Endothelial cell of umbilical vein (primary cell): ENCODE data around the gene LRRK1.

Experiments
- CTCF ChIP-seq, 2 donors: IDR thresholded peaks; 1 replicate in 1 of 2; 2 replicates in 1 of 2; pipeline ENCODE4 v1.5.1; 2011; ENCODE audit warnings: low read length in 2 of 2, mild to moderate bottlenecking in 2 of 2, moderate library complexity in 2 of 2, control low read depth in 1 of 2, inconsistent platforms in 1 of 2, low read depth in 1 of 2; ENCODE audit not compliant: insufficient read depth in 1 of 2; ENCODE audit errors: extremely low read depth in 1 of 2
- MAX ChIP-seq: IDR thresholded peaks from 2 replicates; pipeline ENCODE4 v1.6.1; 2011; ENCODE audit not compliant: insufficient read depth, insufficient read length
- POLR2A ChIP-seq: IDR thresholded peaks from 2 replicates; pipeline ENCODE4 v1.6.1; 2012; ENCODE audit warnings: low read depth, mild to moderate bottlenecking, control low read depth, low read length

GRCh38 chr15:101031213-101031612 is 112.1 kb downstream of the LRRK1 start:
- TF ChIP-seq CTCF (IDR thresholded peaks at IDR 0.05; ENCODE audit: extremely low read depth in 1 of 2, insufficient read depth in 1 of 2, low read depth in 1 of 2, low read length in 2 of 2) (no peak), POLR2A (no peak), MAX (no peak)
